ENCODE measurements around the gene C5AR2. TPM values are rescaled to one million over a fixed set of nuclear protein-coding genes. Genes with fewer than 3 reads are reported as not detected.

The C5AR2 gene
- total and polyA plus RNA-seq, 8 donors: 0.09 to 1.2 (median 0.23) TPM; not detected in 1

DNA sequence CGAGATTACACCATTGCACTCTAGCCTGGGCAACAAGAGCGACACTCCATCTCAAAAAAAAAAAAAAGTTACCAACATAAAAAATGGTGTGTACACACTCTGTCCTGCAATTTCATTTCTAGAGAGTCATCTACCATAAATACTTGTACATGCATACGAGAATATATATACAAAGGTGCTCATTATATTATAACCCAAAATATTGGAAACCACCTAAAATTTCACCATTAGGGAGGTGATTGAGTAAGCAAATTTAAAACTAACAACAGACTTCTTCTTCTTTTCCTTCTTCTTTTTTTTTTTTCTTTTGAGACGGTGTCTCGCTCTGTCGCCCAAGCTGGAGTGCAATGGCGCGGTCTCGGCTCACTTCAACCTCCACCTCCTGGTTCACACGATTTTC is 29.7 kb upstream of the C5AR2 start:
- DNase-seq: no peak
- Histone ChIP-seq H3K36me3 (no peaks in the 10 kb centered on the region), H3K27me3 (no peaks in the 10 kb centered on the region), H3K27ac (no peak overlapping the region), H3K9me3 (no peaks in the 10 kb centered on the region), H3K4me1 (no peaks in the 10 kb centered on the region), H3K4me3 (no peak overlapping the region)
- FAIRE-seq: no peak
- ATAC-seq: no peak
- TF ChIP-seq, protein P1, sequence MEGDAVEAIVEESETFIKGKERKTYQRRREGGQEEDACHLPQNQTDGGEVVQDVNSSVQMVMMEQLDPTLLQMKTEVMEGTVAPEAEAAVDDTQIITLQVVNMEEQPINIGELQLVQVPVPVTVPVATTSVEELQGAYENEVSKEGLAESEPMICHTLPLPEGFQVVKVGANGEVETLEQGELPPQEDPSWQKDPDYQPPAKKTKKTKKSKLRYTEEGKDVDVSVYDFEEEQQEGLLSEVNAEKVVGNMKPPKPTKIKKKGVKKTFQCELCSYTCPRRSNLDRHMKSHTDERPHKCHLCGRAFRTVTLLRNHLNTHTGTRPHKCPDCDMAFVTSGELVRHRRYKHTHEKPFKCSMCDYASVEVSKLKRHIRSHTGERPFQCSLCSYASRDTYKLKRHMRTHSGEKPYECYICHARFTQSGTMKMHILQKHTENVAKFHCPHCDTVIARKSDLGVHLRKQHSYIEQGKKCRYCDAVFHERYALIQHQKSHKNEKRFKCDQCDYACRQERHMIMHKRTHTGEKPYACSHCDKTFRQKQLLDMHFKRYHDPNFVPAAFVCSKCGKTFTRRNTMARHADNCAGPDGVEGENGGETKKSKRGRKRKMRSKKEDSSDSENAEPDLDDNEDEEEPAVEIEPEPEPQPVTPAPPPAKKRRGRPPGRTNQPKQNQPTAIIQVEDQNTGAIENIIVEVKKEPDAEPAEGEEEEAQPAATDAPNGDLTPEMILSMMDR (IDR thresholded peaks at IDR 0.05): no peak
- intact Hi-C loops (cut with DNase I): no loop called here
- WGBS, 2 donors: 92 to 96% methylated on average over 10 of the region's 10 CpGs

DNA sequence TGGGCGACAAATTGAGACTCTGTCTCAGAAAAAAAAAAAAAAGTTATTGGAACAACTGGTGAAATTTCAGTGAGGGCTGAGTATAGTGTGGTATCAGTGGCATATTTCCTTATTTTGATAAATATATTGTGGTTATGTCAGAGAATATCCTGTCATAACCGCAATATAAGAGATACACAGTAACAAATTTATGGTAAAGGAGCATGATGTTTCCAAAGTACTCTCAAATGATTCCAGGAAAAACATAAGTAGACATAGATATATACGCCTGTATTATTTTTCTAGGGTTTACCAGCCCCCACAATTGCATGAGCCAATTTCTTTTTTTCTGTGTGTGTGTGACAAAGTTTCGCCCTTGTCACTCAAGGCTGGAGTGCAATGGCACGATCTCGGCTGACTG is 28.0 kb upstream of the C5AR2 start:
- H3K27ac ChIP-seq: no peak overlapping the region
- TF ChIP-seq, protein P1 (IDR thresholded peaks at IDR 0.05): no peak
- intact Hi-C loops (cut with DNase I): no loop called here
- H3K36me3 ChIP-seq: no peaks in the 10 kb centered on the region
- H3K4me3 ChIP-seq: no peak overlapping the region
- no peaks in the 10 kb centered on the region for H3K9me3 ChIP-seq
- DNase-seq (no peak), FAIRE-seq (no peak), ATAC-seq (no peak)
- no peaks in the 10 kb centered on the region for H3K4me1 ChIP-seq
- no peaks in the 10 kb centered on the region for H3K27me3 ChIP-seq
- 83 to 94% methylated on average over 6 of the region's 6 CpGs for WGBS, 2 donors

DNA sequence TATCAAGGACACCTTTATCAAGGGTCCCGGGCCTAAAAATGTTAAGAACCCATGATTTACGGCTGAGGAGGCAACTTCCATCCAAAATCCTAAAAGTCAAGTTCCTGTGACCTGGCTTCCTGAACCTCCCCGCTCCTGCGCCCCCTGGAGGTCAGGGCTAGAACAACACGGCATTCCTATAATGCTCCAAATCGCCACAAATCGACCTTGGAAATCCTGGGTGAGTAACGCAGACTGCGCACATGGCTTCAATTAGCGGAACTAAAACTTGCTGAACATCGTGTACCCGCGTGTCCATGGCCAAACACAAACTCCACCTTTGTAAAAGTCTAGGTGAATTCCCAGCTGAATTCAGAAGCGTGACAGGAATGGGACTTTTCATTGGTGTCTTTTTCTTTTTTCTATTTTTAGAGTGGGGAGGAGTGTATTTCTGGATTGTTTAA is 26.6 kb upstream of the C5AR2 start:
- peak; percentile 84 to 97 (median 94) for ATAC-seq
- Histone ChIP-seq H3K27me3 (no peaks in the 10 kb centered on the region), H3K4me3 (no peak overlapping the region), H3K27ac (no peak overlapping the region), H3K36me3 (no peaks in the 10 kb centered on the region), H3K9me3 (no peaks in the 10 kb centered on the region), H3K4me1 (no peaks in the 10 kb centered on the region)
- intact Hi-C loops (cut with DNase I): no loop called here
- WGBS, 2 donors: 3% methylated on average over 14 of the region's 14 CpGs
- DNase-seq: peak; percentile 56 to 91 (median 84)
- TF ChIP-seq, protein P1 (IDR thresholded peaks at IDR 0.05): peak; percentile 82 to 91 (median 90)
- FAIRE-seq: no peak

DNA sequence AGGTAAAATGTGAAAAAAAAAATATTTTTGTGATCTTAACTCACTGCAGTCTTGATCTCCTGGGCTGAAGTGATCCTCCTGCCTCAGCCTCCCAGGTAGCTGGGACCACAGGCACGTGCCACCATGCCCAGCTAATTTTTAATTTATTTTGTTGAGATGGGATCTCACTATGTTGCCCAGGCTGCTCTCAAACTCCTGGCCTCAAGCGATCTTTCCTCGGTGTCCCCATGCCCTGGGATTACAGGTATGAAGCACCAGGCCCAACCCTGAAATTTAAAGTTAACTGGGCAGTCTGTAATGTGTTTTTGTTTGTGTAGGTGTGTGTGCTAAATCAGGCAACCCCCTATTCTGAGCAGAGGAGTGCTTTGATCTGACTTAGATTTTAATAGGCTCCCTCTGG is 25.7 kb upstream of the C5AR2 start:
- H3K9me3 ChIP-seq: no peaks in the 10 kb centered on the region
- no peak for FAIRE-seq
- no peaks in the 10 kb centered on the region for H3K27me3 ChIP-seq
- intact Hi-C loops (cut with DNase I): no loop called here
- H3K4me3 ChIP-seq: no peak overlapping the region
- H3K36me3 ChIP-seq: no peaks in the 10 kb centered on the region
- no peak overlapping the region for H3K27ac ChIP-seq
- H3K4me1 ChIP-seq: no peaks in the 10 kb centered on the region
- WGBS, 2 donors: 87 to 96% methylated on average over 3 of the region's 3 CpGs
- no peak for ATAC-seq
- no peak for DNase-seq
- TF ChIP-seq, protein P1 (IDR thresholded peaks at IDR 0.05): no peak

DNA sequence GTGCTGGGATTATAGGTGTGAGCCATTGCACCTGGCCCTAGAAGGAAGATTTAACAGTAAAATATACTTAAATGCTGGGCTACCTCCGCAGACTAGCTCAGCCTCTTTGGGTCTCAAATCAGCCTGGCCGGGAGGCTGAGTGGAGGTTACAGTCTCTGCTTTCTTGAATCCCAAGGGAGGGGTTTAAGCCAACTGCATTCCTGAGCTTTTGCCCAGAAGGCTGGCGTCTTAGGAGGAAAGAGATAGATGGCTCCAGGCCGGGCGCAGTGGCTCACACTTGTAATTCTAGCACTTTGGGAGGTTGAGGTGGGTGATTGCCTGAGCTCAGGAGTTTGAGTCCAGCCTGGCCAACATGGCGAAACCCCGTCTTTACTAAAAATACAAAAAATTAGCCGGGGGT is 22.9 kb upstream of the C5AR2 start:
- H3K27ac ChIP-seq: no peak overlapping the region
- DNase-seq (no peak), ATAC-seq (no peak), FAIRE-seq (no peak)
- WGBS, 2 donors: 66 to 82% methylated on average over 8 of the region's 8 CpGs
- H3K4me1 ChIP-seq: no peaks in the 10 kb centered on the region
- H3K27me3 ChIP-seq: no peaks in the 10 kb centered on the region
- no peak overlapping the region for H3K4me3 ChIP-seq
- TF ChIP-seq, protein P1 (IDR thresholded peaks at IDR 0.05): no peak
- H3K9me3 ChIP-seq: no peaks in the 10 kb centered on the region
- intact Hi-C loops (cut with DNase I): no loop called here
- no peaks in the 10 kb centered on the region for H3K36me3 ChIP-seq
